ENCODE results near the gene PREX1.

DNA sequence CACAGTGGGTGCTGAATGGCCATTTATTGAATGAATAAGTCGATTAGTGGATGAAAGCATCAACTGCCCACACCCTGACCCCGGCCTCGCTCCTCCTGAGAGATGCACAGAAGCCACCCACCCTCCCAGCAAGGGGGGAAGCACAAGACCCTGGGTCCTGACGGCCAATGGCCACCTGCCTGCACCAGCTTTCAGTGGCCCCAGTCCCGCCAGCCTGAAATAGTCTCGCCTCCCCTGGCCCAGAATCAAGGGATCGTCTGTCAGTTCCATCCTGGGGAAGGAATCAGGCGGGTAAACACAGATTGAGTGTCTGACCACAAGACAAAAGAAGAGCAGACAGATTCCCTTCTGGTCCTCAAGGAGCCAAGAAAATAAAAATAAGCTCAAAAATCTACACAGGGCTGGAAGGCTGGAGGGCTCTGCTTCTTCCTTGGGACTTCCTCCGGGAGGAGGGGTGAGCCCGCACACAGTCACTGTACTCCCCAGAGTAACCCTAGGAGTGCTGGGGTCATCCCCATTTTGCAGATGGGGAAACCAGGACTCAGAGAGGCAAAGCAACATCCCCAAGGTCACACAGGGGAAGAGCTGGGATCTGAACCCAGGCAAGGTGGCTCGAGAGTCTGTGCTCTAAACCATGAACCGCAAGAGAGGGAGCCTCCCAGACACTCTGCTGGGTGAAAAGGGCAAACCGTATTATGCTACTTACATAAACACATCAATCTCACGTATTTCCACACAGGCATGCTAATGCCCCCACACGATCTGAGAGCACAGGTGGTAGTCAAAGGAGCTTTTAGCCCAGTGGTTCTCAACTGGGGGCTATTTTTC lies 7.8 kb downstream of the PREX1 start:
- TF ChIP-seq, protein P1, sequence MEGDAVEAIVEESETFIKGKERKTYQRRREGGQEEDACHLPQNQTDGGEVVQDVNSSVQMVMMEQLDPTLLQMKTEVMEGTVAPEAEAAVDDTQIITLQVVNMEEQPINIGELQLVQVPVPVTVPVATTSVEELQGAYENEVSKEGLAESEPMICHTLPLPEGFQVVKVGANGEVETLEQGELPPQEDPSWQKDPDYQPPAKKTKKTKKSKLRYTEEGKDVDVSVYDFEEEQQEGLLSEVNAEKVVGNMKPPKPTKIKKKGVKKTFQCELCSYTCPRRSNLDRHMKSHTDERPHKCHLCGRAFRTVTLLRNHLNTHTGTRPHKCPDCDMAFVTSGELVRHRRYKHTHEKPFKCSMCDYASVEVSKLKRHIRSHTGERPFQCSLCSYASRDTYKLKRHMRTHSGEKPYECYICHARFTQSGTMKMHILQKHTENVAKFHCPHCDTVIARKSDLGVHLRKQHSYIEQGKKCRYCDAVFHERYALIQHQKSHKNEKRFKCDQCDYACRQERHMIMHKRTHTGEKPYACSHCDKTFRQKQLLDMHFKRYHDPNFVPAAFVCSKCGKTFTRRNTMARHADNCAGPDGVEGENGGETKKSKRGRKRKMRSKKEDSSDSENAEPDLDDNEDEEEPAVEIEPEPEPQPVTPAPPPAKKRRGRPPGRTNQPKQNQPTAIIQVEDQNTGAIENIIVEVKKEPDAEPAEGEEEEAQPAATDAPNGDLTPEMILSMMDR (IDR thresholded peaks at IDR 0.05): no peak
- TF ChIP-seq POLR2AphosphoS5 (IDR thresholded peaks at IDR 0.05): no peak
